ENCODE results near the gene NUP93. TPM values are rescaled to one million over a fixed set of nuclear protein-coding genes. Genes with fewer than 3 reads are reported as not detected.

The NUP93 gene
- polyA plus RNA-seq, 1 donor (not counting 4 experiments of a cell fraction or from before 2014, with no cell fraction given): 74.1 TPM

DNA sequence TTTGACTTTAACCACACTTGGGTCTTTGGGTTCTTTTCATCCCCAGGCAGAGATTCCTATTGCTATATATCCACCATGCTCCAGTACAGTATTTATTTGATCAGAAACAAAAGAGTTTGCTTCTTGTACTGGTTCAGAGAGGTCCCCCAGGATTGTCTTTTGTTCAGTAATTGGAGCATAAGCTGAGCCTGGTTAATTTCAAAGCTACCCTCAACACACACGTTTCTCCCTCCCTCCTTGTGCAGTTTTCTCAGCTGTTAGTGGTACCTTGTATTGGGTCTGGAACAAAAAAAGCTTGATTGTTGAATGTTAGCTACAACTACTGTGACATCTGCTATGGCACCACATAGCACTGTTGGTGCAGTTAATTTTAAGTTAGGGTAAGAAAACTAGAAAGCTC lies 50.0 kb downstream of the NUP93 start:
- H3K36me3 ChIP-seq (ENCODE audit: control insufficient read depth in 2 of 2, extremely low read depth in 1 of 2, insufficient read depth in 2 of 2, low read length in 2 of 2): no peaks in the 10 kb centered on the region
- H3K9me3 ChIP-seq (ENCODE audit: control insufficient read depth, low read depth, low read length): no peaks in the 10 kb centered on the region
- dilution Hi-C loops (cut with MboI; ENCODE audit: extremely low pct_ligation_motif_present, low sequenced_read_pairs): no loop called here
- no peaks in the 10 kb centered on the region for H4K20me1 ChIP-seq (ENCODE audit: control insufficient read depth, extremely low read depth, insufficient read depth, low read length)
- H3K4me3 ChIP-seq (ENCODE audit: control insufficient read depth in 2 of 3, extremely low read depth in 1 of 3, insufficient read depth in 2 of 3, low read depth in 1 of 3, low read length in 3 of 3): no peak overlapping the region
- H3K27ac ChIP-seq (ENCODE audit: control insufficient read depth, insufficient read depth, low read length): no peak overlapping the region
- H3K27me3 ChIP-seq (ENCODE audit: control insufficient read depth, extremely low read depth, insufficient read depth, low read length): no peaks in the 10 kb centered on the region
- peaks cover 28% of the 10 kb centered on the region for H3K4me1 ChIP-seq (ENCODE audit: control insufficient read depth, extremely low read depth, insufficient read depth, low read length)
- H2AFZ ChIP-seq (ENCODE audit: control insufficient read depth, low read length): no peak overlapping the region
- H3K4me2 ChIP-seq (ENCODE audit: control insufficient read depth, extremely low read depth, insufficient read depth, low read depth, low read length): no peak overlapping the region
- H3K9ac ChIP-seq (ENCODE audit: control insufficient read depth, extremely low read depth, insufficient read depth, low read length): no peak overlapping the region
- FAIRE-seq (no peak), DNase-seq (ENCODE audit: low read depth, low spot score) (no peak)
- H3K9me1 ChIP-seq (ENCODE audit: control insufficient read depth, extremely low read depth, insufficient read depth, low read length): no peaks in the 10 kb centered on the region
- no peak for TF ChIP-seq EZH2 (IDR thresholded peaks at IDR 0.05; ENCODE audit: low read length)
- TF ChIP-seq, protein P1, sequence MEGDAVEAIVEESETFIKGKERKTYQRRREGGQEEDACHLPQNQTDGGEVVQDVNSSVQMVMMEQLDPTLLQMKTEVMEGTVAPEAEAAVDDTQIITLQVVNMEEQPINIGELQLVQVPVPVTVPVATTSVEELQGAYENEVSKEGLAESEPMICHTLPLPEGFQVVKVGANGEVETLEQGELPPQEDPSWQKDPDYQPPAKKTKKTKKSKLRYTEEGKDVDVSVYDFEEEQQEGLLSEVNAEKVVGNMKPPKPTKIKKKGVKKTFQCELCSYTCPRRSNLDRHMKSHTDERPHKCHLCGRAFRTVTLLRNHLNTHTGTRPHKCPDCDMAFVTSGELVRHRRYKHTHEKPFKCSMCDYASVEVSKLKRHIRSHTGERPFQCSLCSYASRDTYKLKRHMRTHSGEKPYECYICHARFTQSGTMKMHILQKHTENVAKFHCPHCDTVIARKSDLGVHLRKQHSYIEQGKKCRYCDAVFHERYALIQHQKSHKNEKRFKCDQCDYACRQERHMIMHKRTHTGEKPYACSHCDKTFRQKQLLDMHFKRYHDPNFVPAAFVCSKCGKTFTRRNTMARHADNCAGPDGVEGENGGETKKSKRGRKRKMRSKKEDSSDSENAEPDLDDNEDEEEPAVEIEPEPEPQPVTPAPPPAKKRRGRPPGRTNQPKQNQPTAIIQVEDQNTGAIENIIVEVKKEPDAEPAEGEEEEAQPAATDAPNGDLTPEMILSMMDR (optimal IDR thresholded peaks at IDR 0.05 in 1 of 3, IDR thresholded peaks at IDR 0.05 in 1 of 3, conservative IDR thresholded peaks at IDR 0.05 in 1 of 3; ENCODE audit: extremely low read depth in 1 of 3, insufficient read depth in 2 of 3, low read length in 3 of 3): no peak
- H3K79me2 ChIP-seq (ENCODE audit: control insufficient read depth, insufficient read depth, low read length): peaks cover 14% of the 10 kb centered on the region

DNA sequence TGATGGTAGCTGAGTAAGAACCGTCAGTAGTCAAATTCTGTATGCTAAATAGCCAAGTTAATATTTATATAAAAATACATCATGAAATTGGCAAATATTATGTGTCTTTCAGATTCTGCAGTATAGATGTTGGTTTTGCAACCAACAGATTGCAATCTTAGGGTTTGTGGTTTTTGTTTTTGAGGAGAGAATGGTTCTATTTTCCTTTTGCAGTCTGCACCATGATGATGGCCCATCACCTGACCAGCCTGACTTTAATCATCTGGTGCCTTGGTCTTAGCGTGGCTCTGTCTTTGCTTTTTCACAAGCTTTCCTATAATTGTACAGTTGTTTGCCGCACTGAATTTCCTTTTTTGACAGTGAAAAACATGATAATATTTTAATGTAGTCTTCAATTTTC lies 50.7 kb downstream of the NUP93 start:
- H3K36me3 ChIP-seq (ENCODE audit: control insufficient read depth in 2 of 2, extremely low read depth in 1 of 2, insufficient read depth in 2 of 2, low read length in 2 of 2): no peaks in the 10 kb centered on the region
- no peaks in the 10 kb centered on the region for H3K9me3 ChIP-seq (ENCODE audit: control insufficient read depth, low read depth, low read length)
- H3K4me3 ChIP-seq (ENCODE audit: control insufficient read depth in 2 of 3, extremely low read depth in 1 of 3, insufficient read depth in 2 of 3, low read depth in 1 of 3, low read length in 3 of 3): no peak overlapping the region
- TF ChIP-seq EZH2 (IDR thresholded peaks at IDR 0.05; ENCODE audit: low read length): no peak
- TF ChIP-seq, protein P1 (optimal IDR thresholded peaks at IDR 0.05 in 1 of 3, IDR thresholded peaks at IDR 0.05 in 1 of 3, conservative IDR thresholded peaks at IDR 0.05 in 1 of 3; ENCODE audit: extremely low read depth in 1 of 3, insufficient read depth in 2 of 3, low read length in 3 of 3): no peak
- H3K4me2 ChIP-seq (ENCODE audit: control insufficient read depth, extremely low read depth, insufficient read depth, low read depth, low read length): no peak overlapping the region
- H3K79me2 ChIP-seq (ENCODE audit: control insufficient read depth, insufficient read depth, low read length): peaks cover 14% of the 10 kb centered on the region
- dilution Hi-C loops (cut with MboI; ENCODE audit: extremely low pct_ligation_motif_present, low sequenced_read_pairs): no loop called here
- no peaks in the 10 kb centered on the region for H3K27me3 ChIP-seq (ENCODE audit: control insufficient read depth, extremely low read depth, insufficient read depth, low read length)
- H2AFZ ChIP-seq (ENCODE audit: control insufficient read depth, low read length): no peak overlapping the region
- H4K20me1 ChIP-seq (ENCODE audit: control insufficient read depth, extremely low read depth, insufficient read depth, low read length): no peaks in the 10 kb centered on the region
- H3K4me1 ChIP-seq (ENCODE audit: control insufficient read depth, extremely low read depth, insufficient read depth, low read length): peaks cover 27% of the 10 kb centered on the region
- DNase-seq (ENCODE audit: low read depth, low spot score) (no peak), FAIRE-seq (no peak)
- H3K9me1 ChIP-seq (ENCODE audit: control insufficient read depth, extremely low read depth, insufficient read depth, low read length): no peaks in the 10 kb centered on the region
- no peak overlapping the region for H3K27ac ChIP-seq (ENCODE audit: control insufficient read depth, insufficient read depth, low read length)
- H3K9ac ChIP-seq (ENCODE audit: control insufficient read depth, extremely low read depth, insufficient read depth, low read length): no peak overlapping the region

Data from keratinocyte (primary cell).